Measurements from ENCODE around the gene RDH12. TPM values are rescaled to one million over a fixed set of nuclear protein-coding genes. Genes with fewer than 3 reads are reported as not detected.

The RDH12 gene
- total RNA-seq, 1 experiment from 2014 or later = 0.27 TPM

GRCh38 chr14:67694791-67695393 is 6.8 kb upstream of the RDH12 start (continued):
- peak; percentile 78 for TF ChIP-seq POLR2AphosphoS5 (IDR thresholded peaks at IDR 0.05; ENCODE audit: low read depth, low read length)
- no peak for TF ChIP-seq EZH2 (IDR thresholded peaks at IDR 0.05)
- TF ChIP-seq ELF1 (IDR thresholded peaks at IDR 0.05; ENCODE audit: borderline replicate concordance, low read depth) = no peak
- peak; percentile 36; the same call in 1 of the 2 replicates for TF ChIP-seq MAX (IDR thresholded peaks at IDR 0.05)
- no peak for TF ChIP-seq EZH2phosphoT487 (IDR thresholded peaks at IDR 0.05; ENCODE audit: borderline replicate concordance)
- no peak for TF ChIP-seq ZBTB33 (IDR thresholded peaks at IDR 0.05; ENCODE audit: extremely low read depth, insufficient replicate concordance, low read length)
- peak; percentile 68 for TF ChIP-seq TCF7L2 (IDR thresholded peaks at IDR 0.05; ENCODE audit: borderline replicate concordance, extremely low read depth, insufficient read depth, insufficient read length)
- TF ChIP-seq EGR1 (IDR thresholded peaks at IDR 0.05; ENCODE audit: low read depth) = peak; percentile 12; the same call in 1 of the 2 replicates

- RAD21 ChIA-PET (ENCODE audit: low non-redundant PET in 1 of 2, low total read pairs in 2 of 2, uncharacterized antibody in 2 of 2, unreplicated experiment in 2 of 2) = interaction anchor here (1.0 kb wide), 2 partner anchors 9 kb away, joined by 5 to 7 read pairs; no protein-coding TSS in a partner anchor
- TF ChIP-seq CBX3 (IDR thresholded peaks at IDR 0.05; ENCODE audit: low read depth) (no peak), CTCF (IDR thresholded peaks at IDR 0.05 in 2 of 3, conservative IDR thresholded peaks at IDR 0.05 in 1 of 3; ENCODE audit: borderline replicate concordance in 1 of 3, insufficient read depth in 1 of 3, low read depth in 2 of 3, low read length in 2 of 3) (no peak), MAX (IDR thresholded peaks at IDR 0.05) (peak; percentile 12; the same call in 1 of the 2 replicates), POLR2AphosphoS5 (IDR thresholded peaks at IDR 0.05; ENCODE audit: low read depth, low read length) (peak; percentile 96), EZH2phosphoT487 (IDR thresholded peaks at IDR 0.05; ENCODE audit: borderline replicate concordance) (no peak), ELF1 (IDR thresholded peaks at IDR 0.05; ENCODE audit: borderline replicate concordance, low read depth) (no peak), ZBTB33 (IDR thresholded peaks at IDR 0.05; ENCODE audit: extremely low read depth, insufficient replicate concordance, low read length) (no peak)
Measured at GRCh38 chr14:67695394-67695949, 6.2 kb upstream of the RDH12 start, which contains the start of gene RDH11. TSS of gene RDH11 (minus strand) at chr14:67695764. CDS start at chr14:67695703, 61 bp downstream.

More at GRCh38 chr14:67695394-67695949, 6.2 kb upstream of the RDH12 start, which contains the start of gene RDH11:
- Histone ChIP-seq H3K27ac (ENCODE audit: low read depth, low read length) (peak within 1 kb of the TSS; percentile 80), H3K4me3 (replicated peaks in 1 of 2; ENCODE audit: low read depth in 1 of 2, low read length in 2 of 2) (peak within 1 kb of the TSS; percentile 87 to 92), H2AFZ (ENCODE audit: low read depth, low read length, poor library complexity, severe bottlenecking) (peak within 1 kb of the TSS; percentile 80), H3K4me2 (ENCODE audit: low read length) (peak within 1 kb of the TSS; percentile 85), H3K4me1 (ENCODE audit: control insufficient read depth in 1 of 2, insufficient read depth in 2 of 2, low read length in 2 of 2) (peaks cover 8 to 29% of the 10 kb centered on the region in 2 experiments; a peak in 3 of 4 replicates), H3K9ac (ENCODE audit: low read length) (peak within 1 kb of the TSS; percentile 78), H3K9me2 (ENCODE audit: insufficient read depth) (no peaks in the 10 kb centered on the region), H3K79me2 (ENCODE audit: insufficient read depth, low read length) (peaks cover 44% of the 10 kb centered on the region), H4K20me1 (ENCODE audit: insufficient read depth) (no peaks in the 10 kb centered on the region), H3K27me3 (ENCODE audit: insufficient read depth, low read length) (no peaks in the 10 kb centered on the region), H3K9me3 (ENCODE audit: control insufficient read depth in 1 of 2, insufficient read depth in 1 of 2, low read depth in 1 of 2, low read length in 2 of 2) (no peaks in the 10 kb centered on the region), H3K36me3 (ENCODE audit: control insufficient read depth in 1 of 2, insufficient read depth in 2 of 2, low read length in 2 of 2) (peaks cover 16 to 20% of the 10 kb centered on the region in 2 experiments)
- POLR2A ChIA-PET = interaction anchor here (0.9 to 1.7 kb wide), 8 partner anchors 9 to 281 kb away, joined by 3 to 9 read pairs (median 4); partner anchors contain the start of genes ARG2, PIGH and PLEKHH1
- BruUV-seq (replicated peaks) = no TSS peak
- ATAC-seq (peak; percentile 91), DNase-seq (ENCODE audit: low read depth, low spot score) (peak; percentile 85)
- intact Hi-C loops (cut with micrococcal nuclease) = loop anchor here (2.0 kb wide), 1 partner anchor 77 kb away; the partner anchor contains the start of gene ARG2
- CTCF ChIA-PET = interaction anchor here (1.0 to 1.8 kb wide), 2 partner anchors 9 to 29 kb away, joined by 3 to 16 read pairs; no protein-coding TSS in a partner anchor
